Neuronal stem cell (in vitro differentiated cells): ENCODE measurements around the gene RNF175.

Source experiments
- DNase-seq: peaks from one replicate; pipeline ENCODE4 v3.0.0-alpha.2; 2013; ENCODE audit warnings: low spot score
- H2AFZ ChIP-seq: one replicate; pipeline ENCODE4 v1.6.1; 2013; ENCODE audit warnings: mild to moderate bottlenecking, low read length, inconsistent platforms
- H2AK5ac ChIP-seq: 2 replicates; pipeline ENCODE4 v1.6.1; 2013; ENCODE audit warnings: low read depth, mild to moderate bottlenecking, inconsistent platforms, low read length, moderate library complexity, mixed read lengths
- H2BK120ac ChIP-seq: 2 replicates; pipeline ENCODE4 v1.6.1; 2013; ENCODE audit warnings: low read depth, mild to moderate bottlenecking, inconsistent platforms, low read length, moderate library complexity, mixed read lengths
- H2BK12ac ChIP-seq: one replicate; pipeline ENCODE4 v1.6.1; 2013; ENCODE audit warnings: low read length, inconsistent platforms
- H2BK15ac ChIP-seq: 2 replicates; pipeline ENCODE4 v1.6.1; 2013; ENCODE audit warnings: mild to moderate bottlenecking, low read length, inconsistent platforms, mixed read lengths
- H2BK5ac ChIP-seq: one replicate; pipeline ENCODE4 v1.6.1; 2013; ENCODE audit warnings: inconsistent platforms, mild to moderate bottlenecking, low read length, moderate library complexity
- H3K14ac ChIP-seq: one replicate; pipeline ENCODE4 v1.6.1; 2013; ENCODE audit warnings: low read length, inconsistent platforms
- H3K18ac ChIP-seq: 2 replicates; pipeline ENCODE4 v1.6.1; 2013; ENCODE audit warnings: low read length, inconsistent platforms
- H3K23ac ChIP-seq: 2 replicates; pipeline ENCODE4 v1.6.1; 2013; ENCODE audit warnings: low read depth, mild to moderate bottlenecking, mixed read lengths, low read length, inconsistent platforms; ENCODE audit not compliant: poor library complexity
- H3K27ac ChIP-seq: replicated peaks from 3 replicates; pipeline ENCODE4 v1.5.1; 2013; ENCODE audit warnings: low read length, inconsistent platforms
- H3K27me3 ChIP-seq, 3 experiments: 2 replicates each; pipeline ENCODE4 v1.6.1; 2013; ENCODE audit warnings: low read length in 3 of 3, mild to moderate bottlenecking in 2 of 3, inconsistent platforms in 1 of 3, low read depth in 1 of 3, mixed read lengths in 1 of 3, moderate library complexity in 1 of 3; ENCODE audit not compliant: control insufficient read depth in 3 of 3, insufficient read depth in 3 of 3
- H3K36me3 ChIP-seq, 2 donors: replicated peaks in 1 of 2; 2 replicates each; pipeline ENCODE4 v1.6.1; 2013; ENCODE audit warnings: low read length in 2 of 2; ENCODE audit not compliant: control insufficient read depth in 2 of 2, insufficient read depth in 2 of 2
- H3K4ac ChIP-seq: 2 replicates; pipeline ENCODE4 v1.6.1; 2013; ENCODE audit warnings: inconsistent platforms, mild to moderate bottlenecking, low read length, moderate library complexity
- H3K4me1 ChIP-seq, 2 donors: 1 replicate in 1 of 2; 2 replicates in 1 of 2; pipeline ENCODE4 v1.6.1; 2013; ENCODE audit warnings: low read length in 2 of 2, low read depth in 1 of 2; ENCODE audit not compliant: control insufficient read depth in 2 of 2, insufficient read depth in 1 of 2
- H3K4me2 ChIP-seq: one replicate; pipeline ENCODE4 v1.6.1; 2013; ENCODE audit warnings: mild to moderate bottlenecking, low read length, inconsistent platforms; ENCODE audit not compliant: insufficient read depth, poor library complexity, severe bottlenecking
- H3K4me3 ChIP-seq, 2 donors: 2 replicates each; pipeline ENCODE4 v1.5.1; 2013; ENCODE audit warnings: low read length in 2 of 2, mild to moderate bottlenecking in 2 of 2, inconsistent platforms in 1 of 2, moderate library complexity in 1 of 2
- H3K79me1 ChIP-seq: one replicate; pipeline ENCODE4 v1.6.1; 2013; ENCODE audit warnings: low read depth, mild to moderate bottlenecking, inconsistent platforms, low read length, moderate library complexity
- H3K9ac ChIP-seq: one replicate; pipeline ENCODE4 v1.6.1; 2013; ENCODE audit warnings: mild to moderate bottlenecking, low read depth, low read length, inconsistent platforms; ENCODE audit not compliant: poor library complexity
- H3K9me3 ChIP-seq, 2 donors: replicated peaks in 1 of 2; 2 replicates each; pipeline versions ENCODE3 to v1.6.1; 2013; ENCODE audit warnings: low read length in 2 of 2, mild to moderate bottlenecking in 2 of 2, inconsistent platforms in 1 of 2, low read depth in 1 of 2, mixed read lengths in 1 of 2, moderate library complexity in 1 of 2; ENCODE audit not compliant: control insufficient read depth in 2 of 2, insufficient read depth in 1 of 2
- H4K8ac ChIP-seq: one replicate; pipeline ENCODE4 v1.6.1; 2013; ENCODE audit warnings: low read depth, mild to moderate bottlenecking, inconsistent platforms, low read length, moderate library complexity
- H4K91ac ChIP-seq: one replicate; pipeline ENCODE4 v1.6.1; 2013; ENCODE audit warnings: low read length, low read depth, mild to moderate bottlenecking, inconsistent platforms; ENCODE audit not compliant: poor library complexity
- WGBS, 2 donors: extraction: QIAGEN DNeasy Blood & Tissue Kit; methylation state at CpG; one replicate each; pipeline ENCODE4 v1.1.7; 2013; ENCODE audit warnings: missing lambda C conversion rate in 2 of 2, mixed read lengths in 1 of 2; ENCODE audit not compliant: insufficient read length in 2 of 2, insufficient replicate concordance in 1 of 2; ENCODE audit errors: extremely low coverage in 2 of 2; 5-methylcytosine and 5-hydroxymethylcytosine counted together

The RNF175 gene

GRCh38 chr4:153777421-153777820 is 17.6 kb upstream of the RNF175 start:
- no peak overlapping the region for H4K8ac ChIP-seq
- H2AFZ ChIP-seq = no peak overlapping the region
- no peaks in the 10 kb centered on the region for H3K79me1 ChIP-seq
- no peak overlapping the region for H3K27ac ChIP-seq
- no peak overlapping the region for H3K14ac ChIP-seq
- H3K9me3 ChIP-seq = peaks cover 0 to 16% of the 10 kb centered on the region in 2 donors
- no peaks in the 10 kb centered on the region for H3K27me3 ChIP-seq
- H2BK15ac ChIP-seq = no peak overlapping the region
- H3K23ac ChIP-seq = no peak overlapping the region
- H2BK12ac ChIP-seq = no peak overlapping the region
- peaks cover 10 to 26% of the 10 kb centered on the region in 2 donors for H3K36me3 ChIP-seq
- no peak overlapping the region for H4K91ac ChIP-seq
- peaks cover 0 to 5% of the 10 kb centered on the region in 2 donors for H3K4me1 ChIP-seq
- no peak overlapping the region for H3K4me2 ChIP-seq
- H2BK5ac ChIP-seq = no peak overlapping the region
- H2BK120ac ChIP-seq = no peak overlapping the region
- no peak overlapping the region for H2AK5ac ChIP-seq
- H3K4ac ChIP-seq = no peak overlapping the region
- no peak overlapping the region for H3K4me3 ChIP-seq
- DNase-seq = no peak
- H3K9ac ChIP-seq = no peak overlapping the region
- no peak overlapping the region for H3K18ac ChIP-seq

- Histone ChIP-seq H2AK5ac (no peak overlapping the region), H3K18ac (peak overlapping the region; percentile 72), H2BK12ac (no peak overlapping the region), H4K8ac (no peak overlapping the region), H3K4me1 (peaks cover 0 to 2% of the 10 kb centered on the region in 2 donors), H3K9me3 (peaks cover 0 to 24% of the 10 kb centered on the region in 2 donors), H3K27ac (no peak overlapping the region), H2AFZ (no peak overlapping the region), H3K9ac (no peak overlapping the region), H3K36me3 (peaks cover 8 to 18% of the 10 kb centered on the region in 2 donors), H4K91ac (no peak overlapping the region), H2BK15ac (no peak overlapping the region), H3K4ac (no peak overlapping the region), H3K4me2 (no peak overlapping the region), H3K23ac (no peak overlapping the region), H2BK5ac (no peak overlapping the region), H3K79me1 (no peaks in the 10 kb centered on the region), H3K4me3 (no peak overlapping the region), H3K27me3 (no peaks in the 10 kb centered on the region), H3K14ac (no peak overlapping the region), H2BK120ac (no peak overlapping the region)
- no peak for DNase-seq
- no CpG with 5 or more reads among the region's 3 CpGs for WGBS, 2 donors
Observed at GRCh38 chr4:153776601-153777000, 16.8 kb upstream of the RNF175 start.

- Histone ChIP-seq H2BK5ac (no peak overlapping the region), H3K27me3 (no peaks in the 10 kb centered on the region), H2BK15ac (no peak overlapping the region), H3K9me3 (peaks cover 0 to 28% of the 10 kb centered on the region in 2 donors), H2BK12ac (no peak overlapping the region), H3K4me1 (no peaks in the 10 kb centered on the region), H2BK120ac (no peak overlapping the region), H3K79me1 (no peaks in the 10 kb centered on the region), H3K27ac (no peak overlapping the region), H3K4me2 (no peak overlapping the region), H4K8ac (no peak overlapping the region), H2AFZ (no peak overlapping the region), H3K9ac (no peak overlapping the region), H4K91ac (no peak overlapping the region), H3K4me3 (no peak overlapping the region), H3K36me3 (no peaks in the 10 kb centered on the region), H3K4ac (no peak overlapping the region), H3K14ac (no peak overlapping the region), H2AK5ac (no peak overlapping the region), H3K18ac (no peak overlapping the region), H3K23ac (no peak overlapping the region)
- WGBS, 2 donors = no CpG with 5 or more reads among the region's 2 CpGs
- DNase-seq = no peak
Observed at GRCh38 chr4:153773236-153773690, 13.4 kb upstream of the RNF175 start.

- no peak overlapping the region for H2BK5ac ChIP-seq
- no peak overlapping the region for H4K91ac ChIP-seq
- no peak overlapping the region for H3K4me2 ChIP-seq
- no peak overlapping the region for H4K8ac ChIP-seq
- no peaks in the 10 kb centered on the region for H3K27me3 ChIP-seq
- no peak overlapping the region for H2AFZ ChIP-seq
- H3K36me3 ChIP-seq = no peaks in the 10 kb centered on the region
- H3K14ac ChIP-seq = no peak overlapping the region
- no peak overlapping the region for H2AK5ac ChIP-seq
- peaks cover 3 to 30% of the 10 kb centered on the region in 2 donors for H3K9me3 ChIP-seq
- no peak overlapping the region for H2BK15ac ChIP-seq
- H3K79me1 ChIP-seq = no peaks in the 10 kb centered on the region
- H3K4me3 ChIP-seq = no peak overlapping the region
- no peak overlapping the region for H2BK12ac ChIP-seq
- no peak overlapping the region for H3K27ac ChIP-seq
- H2BK120ac ChIP-seq = no peak overlapping the region
- H3K9ac ChIP-seq = no peak overlapping the region
- H3K4me1 ChIP-seq = peaks cover 3 to 5% of the 10 kb centered on the region in 2 donors
- no peak overlapping the region for H3K18ac ChIP-seq
- no peak for DNase-seq
- no peak overlapping the region for H3K23ac ChIP-seq
- no peak overlapping the region for H3K4ac ChIP-seq
Observed at GRCh38 chr4:153771046-153771445, 11.2 kb upstream of the RNF175 start.
